NOMO-1 treated with DMSO at 0.1 percent for 48 hours (cell line): ENCODE measurements around the gene GPR50.

Source experiments
- DNase-seq: peaks from one replicate; lab custom pipeline; 2025; ENCODE audit not compliant: unreplicated experiment; lab: John Stamatoyannopoulos, UW

The GPR50 gene

GRCh38 chrX:151176231-151176750 lies at the start of gene GPR50:
GPR50 (plus strand) TSS chrX:151176584; CDS start chrX:151176722, 138 bp downstream.
- DNase-seq, result no peak

DNA sequence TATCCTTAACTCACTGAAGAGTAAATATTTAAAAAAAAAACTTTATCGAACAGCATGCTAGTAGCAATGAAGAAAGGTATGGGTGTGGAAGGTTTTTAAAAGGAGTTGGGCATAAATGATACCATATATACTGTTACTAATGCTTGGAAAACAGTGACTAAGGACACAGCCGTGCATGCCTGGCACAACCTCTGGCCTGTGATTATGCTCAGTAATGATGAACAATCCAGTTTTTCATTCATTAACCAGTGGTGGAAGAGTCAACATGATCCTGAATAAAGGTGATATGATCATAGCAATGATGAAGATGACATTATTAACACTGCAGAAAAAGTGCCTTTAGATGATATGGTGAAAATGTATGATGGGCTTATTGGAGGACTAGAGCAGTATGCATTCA lies 43.9 kb upstream of the GPR50 start:
- no peak for DNase-seq

GRCh38 chrX:151151665-151152267 lies 24.6 kb upstream of the GPR50 start:
- peak; percentile 56 for DNase-seq

GRCh38 chrX:151153086-151153485 lies 23.3 kb upstream of the GPR50 start:
- no peak for DNase-seq

DNA sequence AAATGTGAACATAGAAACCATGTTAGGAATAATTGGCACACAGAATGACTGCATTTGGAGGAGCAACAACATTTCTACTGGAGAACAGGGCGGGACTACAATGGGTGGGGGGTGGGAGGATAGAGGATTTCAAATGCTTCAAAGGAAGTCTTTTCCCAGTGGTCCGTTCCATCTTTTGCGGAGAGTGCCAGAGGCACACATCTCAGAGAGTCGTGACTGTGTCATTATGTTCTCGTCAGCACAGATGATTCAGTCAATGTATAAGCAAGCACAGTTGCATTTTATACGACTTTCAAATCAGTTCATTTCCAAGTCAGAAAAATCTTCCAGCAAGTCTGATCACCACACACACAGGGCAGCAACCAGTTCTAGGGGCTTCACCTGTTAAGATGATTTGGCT lies 22.7 kb upstream of the GPR50 start:
- no peak for DNase-seq

GRCh38 chrX:151155234-151155633 lies 21.1 kb upstream of the GPR50 start:
- DNase-seq, result no peak

DNA sequence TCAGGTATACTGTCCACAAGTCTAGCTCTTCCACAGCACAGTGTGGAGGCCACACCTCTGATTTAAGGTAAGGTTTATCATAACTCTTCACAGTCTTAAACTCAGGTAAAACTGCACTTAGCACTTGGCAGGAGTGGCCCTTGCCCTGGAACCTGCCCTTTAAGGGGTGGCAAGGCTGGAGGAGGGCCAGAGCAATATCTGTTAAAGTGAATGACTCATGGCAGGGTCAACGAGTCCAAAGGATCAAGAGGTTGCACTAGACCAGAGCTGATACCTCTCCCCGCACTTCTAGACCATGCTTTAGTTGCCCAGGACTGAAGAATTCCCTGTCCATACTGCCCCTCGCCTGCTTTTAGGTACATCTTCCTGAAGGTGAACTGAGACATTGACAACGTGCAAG lies 14.7 kb upstream of the GPR50 start:
- no peak for DNase-seq

DNA sequence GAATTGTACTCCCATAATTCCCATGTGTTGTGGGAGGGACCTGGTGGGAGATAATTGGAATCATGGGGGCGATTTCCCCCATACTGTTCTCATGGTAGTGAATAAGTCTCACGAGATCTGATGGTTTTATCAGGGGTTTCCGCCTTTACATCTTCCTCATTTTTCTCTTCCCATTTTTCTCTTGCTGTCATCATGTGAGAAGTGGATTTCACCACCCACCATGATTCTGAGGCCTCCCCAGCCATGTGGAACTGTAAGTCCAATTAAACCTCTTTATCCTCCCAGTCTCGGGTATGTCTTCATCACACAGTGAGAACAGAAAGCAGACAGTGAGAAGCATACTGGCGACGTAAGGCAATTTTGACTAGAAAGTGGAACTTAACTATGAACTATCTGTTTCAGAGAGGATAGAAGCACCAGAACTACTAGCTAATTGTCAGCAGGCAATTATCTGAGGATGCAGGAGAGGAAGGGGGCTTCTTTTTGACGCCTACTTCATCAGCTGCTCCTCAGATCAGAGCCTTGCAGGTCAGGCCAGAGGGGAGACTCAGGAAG lies 8.5 kb upstream of the GPR50 start:
- DNase-seq, result peak; percentile 19

- DNase-seq, result no peak
These were observed 6.6 kb upstream of the GPR50 start for GRCh38 chrX:151169783-151170182.

- no peak for DNase-seq
These were observed 1.7 kb upstream of the GPR50 start for GRCh38 chrX:151174581-151175282.

DNA sequence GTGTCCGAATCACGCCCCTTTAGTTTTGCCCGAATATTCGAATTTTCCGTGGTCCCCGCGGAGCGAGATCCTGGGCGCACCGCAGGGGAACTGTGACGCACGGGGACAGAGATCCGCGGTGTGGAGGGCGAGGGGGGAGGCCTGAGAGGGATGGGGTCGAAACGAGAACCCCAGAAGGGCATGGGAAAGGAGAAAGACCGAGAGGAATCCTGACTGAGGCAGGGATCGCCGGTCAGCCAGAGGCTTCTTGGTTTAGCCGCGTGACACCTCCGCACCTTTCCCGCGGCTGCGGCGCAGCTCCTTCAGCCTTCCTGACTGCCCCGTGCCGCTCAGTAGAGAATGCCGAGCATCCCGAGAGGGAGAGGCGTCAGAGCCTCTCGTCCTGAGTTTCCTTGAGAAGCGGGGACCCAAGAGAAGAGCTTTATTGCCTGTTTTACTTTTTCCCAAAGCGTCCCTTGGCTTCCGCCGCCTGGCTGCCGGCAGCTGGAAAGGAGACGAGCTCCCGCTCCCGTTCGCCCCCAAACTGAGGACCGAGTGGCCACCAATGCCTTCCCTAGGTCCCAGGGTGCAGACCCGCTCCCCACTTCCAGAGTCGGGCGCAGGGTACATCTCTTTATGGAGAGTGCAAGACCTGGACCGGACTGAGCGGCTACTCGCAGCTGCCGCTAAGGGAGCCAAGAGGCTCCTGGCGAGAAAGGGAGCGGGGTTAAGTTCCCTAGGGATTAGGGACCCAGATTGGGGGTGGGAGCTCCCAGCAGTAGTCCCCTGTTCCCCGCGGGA lies 911 bp upstream of the GPR50 start:
- DNase-seq, result no peak

DNA sequence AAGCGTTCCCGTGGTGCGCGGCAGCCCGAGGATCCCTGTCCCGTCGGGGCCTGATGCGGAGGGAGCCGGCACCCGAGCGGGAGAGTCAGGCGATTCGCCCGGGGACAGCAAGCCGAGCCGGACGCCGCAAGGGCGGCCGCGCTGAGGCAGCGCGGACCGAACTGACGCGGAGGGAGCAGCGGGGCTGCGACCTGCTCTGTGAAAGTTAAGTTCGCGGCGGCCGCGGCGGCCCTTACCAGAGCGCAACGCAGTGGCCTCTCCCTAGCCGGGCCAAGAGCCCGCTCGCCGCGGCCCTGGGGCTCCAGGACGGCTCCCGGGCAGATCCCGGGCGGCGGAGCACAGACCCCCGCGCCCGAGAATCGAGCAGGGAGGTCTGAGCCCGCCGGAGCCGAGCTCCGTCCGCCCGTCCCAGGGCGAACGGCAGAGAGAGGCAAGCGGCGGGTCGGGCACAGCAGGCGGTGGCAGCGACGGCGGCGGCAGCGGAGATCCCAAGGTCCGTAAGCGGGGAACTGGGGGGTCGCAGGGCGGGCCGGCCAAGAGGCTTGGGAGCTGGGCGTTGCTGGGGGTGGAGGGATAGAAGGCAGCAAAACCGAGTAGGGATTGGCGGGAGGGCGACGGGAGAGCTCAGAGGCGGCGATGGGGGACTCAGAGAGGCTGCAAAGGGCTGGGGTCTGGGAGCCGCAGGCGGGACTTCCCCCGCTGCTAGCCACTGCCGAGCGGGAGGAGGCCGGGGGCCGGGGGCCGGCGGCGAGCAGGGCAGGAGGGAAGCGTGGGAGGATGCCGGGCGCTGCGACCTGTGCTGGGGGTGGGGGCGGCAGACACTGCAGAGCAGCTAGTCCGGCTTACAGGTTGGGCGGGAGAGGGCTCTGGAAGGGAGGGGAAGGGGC lies 1.0 kb downstream of the GPR50 start:
- no peak for DNase-seq

DNA sequence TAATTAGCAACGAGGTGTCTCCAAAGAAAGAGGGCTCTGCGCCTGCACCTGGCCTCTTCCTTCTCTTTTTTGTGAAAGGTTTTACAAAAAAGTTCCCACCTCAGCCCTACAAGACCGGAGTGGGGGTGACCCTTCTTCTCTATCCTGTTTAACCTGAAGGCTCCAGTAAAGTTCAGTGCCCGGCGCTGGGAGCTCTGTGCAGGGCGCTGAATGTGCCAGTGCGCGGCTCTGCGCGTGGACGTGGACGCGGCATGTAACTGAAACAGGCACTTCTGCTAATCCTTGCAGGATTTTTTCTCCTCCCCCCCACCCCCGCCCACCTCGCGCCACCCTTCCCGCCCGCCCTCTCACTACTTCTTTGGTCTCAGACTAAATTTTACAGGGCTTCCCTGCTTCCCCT lies 2.4 kb downstream of the GPR50 start:
- no peak for DNase-seq

- no peak for DNase-seq
These were observed 4.0 kb downstream of the GPR50 start for GRCh38 chrX:151180400-151180799.

- no peak for DNase-seq
These were observed 4.7 kb downstream of the GPR50 start for GRCh38 chrX:151181088-151181487.

DNA sequence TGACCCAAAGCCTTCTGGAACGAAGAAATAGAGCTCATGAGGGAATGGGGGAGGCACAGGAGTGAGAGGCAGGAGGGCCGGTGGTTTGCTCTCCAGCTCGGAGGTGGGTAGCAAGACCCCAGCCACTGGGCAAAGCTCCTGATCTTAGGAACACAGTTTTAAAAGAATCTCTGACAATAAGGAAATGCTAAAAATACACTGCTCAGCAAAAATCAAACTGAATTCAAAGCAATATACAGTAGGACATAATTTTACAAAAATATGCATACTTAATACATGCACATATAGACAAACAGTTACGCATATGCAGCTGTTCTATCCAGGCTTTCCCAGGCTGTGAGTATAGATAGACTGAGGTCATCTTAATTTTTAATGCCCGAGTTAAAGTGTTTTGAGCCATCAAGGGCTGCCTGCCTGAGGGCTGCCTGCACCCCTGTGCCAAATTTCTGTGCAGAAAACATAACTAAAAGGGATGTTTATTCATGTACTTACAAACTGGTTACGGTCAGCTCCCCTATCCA lies 6.9 kb downstream of the GPR50 start:
- no peak for DNase-seq

GRCh38 chrX:151183912-151184565 lies 7.7 kb downstream of the GPR50 start:
- no peak for DNase-seq

GRCh38 chrX:151184705-151185104 lies 8.3 kb downstream of the GPR50 start:
- DNase-seq, result no peak

GRCh38 chrX:151206871-151207270 lies 30.5 kb downstream of the GPR50 start:
- DNase-seq, result no peak

GRCh38 chrX:151225843-151226242 lies 49.5 kb downstream of the GPR50 start:
- DNase-seq, result no peak
